Mammary epithelial cell (primary cell): ENCODE results near the gene CSRNP3.

ENCODE experiments used
- EZH2 ChIP-seq: IDR thresholded peaks from 2 replicates; pipeline ENCODE4 v1.6.1; 2012; ENCODE audit warnings: low read length, inconsistent platforms, borderline replicate concordance
- TF ChIP-seq, protein P1 (sequence below), 2 donors: IDR thresholded peaks in 1 of 2; conservative IDR thresholded peaks in 1 of 2; 2 replicates each; pipeline ENCODE4 v1.5.1; 2011 to 2012; ENCODE audit warnings: inconsistent platforms in 2 of 2, low read length in 2 of 2, mild to moderate bottlenecking in 2 of 2, control low read depth in 1 of 2, low read depth in 1 of 2; ENCODE audit not compliant: insufficient read depth in 1 of 2; ENCODE audit errors: extremely low read depth in 1 of 2

- TF ChIP-seq, protein P1, sequence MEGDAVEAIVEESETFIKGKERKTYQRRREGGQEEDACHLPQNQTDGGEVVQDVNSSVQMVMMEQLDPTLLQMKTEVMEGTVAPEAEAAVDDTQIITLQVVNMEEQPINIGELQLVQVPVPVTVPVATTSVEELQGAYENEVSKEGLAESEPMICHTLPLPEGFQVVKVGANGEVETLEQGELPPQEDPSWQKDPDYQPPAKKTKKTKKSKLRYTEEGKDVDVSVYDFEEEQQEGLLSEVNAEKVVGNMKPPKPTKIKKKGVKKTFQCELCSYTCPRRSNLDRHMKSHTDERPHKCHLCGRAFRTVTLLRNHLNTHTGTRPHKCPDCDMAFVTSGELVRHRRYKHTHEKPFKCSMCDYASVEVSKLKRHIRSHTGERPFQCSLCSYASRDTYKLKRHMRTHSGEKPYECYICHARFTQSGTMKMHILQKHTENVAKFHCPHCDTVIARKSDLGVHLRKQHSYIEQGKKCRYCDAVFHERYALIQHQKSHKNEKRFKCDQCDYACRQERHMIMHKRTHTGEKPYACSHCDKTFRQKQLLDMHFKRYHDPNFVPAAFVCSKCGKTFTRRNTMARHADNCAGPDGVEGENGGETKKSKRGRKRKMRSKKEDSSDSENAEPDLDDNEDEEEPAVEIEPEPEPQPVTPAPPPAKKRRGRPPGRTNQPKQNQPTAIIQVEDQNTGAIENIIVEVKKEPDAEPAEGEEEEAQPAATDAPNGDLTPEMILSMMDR (conservative IDR thresholded peaks at IDR 0.05 in 1 of 2, IDR thresholded peaks at IDR 0.05 in 1 of 2; ENCODE audit: extremely low read depth in 1 of 2, insufficient read depth in 1 of 2, low read depth in 1 of 2, low read length in 2 of 2): no peak
- no peak for TF ChIP-seq EZH2
Observed at GRCh38 chr2:165627470-165627869, 158.0 kb downstream of the CSRNP3 start.
